HG03378 (cell line): ENCODE measurements around the gene FAM184A.

ENCODE experiments used
- ATAC-seq: cut with Tn5 transposase; IDR thresholded peaks from one replicate; pipeline ENCODE4 v1.9.1; 2021; ENCODE audit warnings: mild to moderate bottlenecking, moderate library complexity; ENCODE audit not compliant: unreplicated experiment

The FAM184A gene

DNA sequence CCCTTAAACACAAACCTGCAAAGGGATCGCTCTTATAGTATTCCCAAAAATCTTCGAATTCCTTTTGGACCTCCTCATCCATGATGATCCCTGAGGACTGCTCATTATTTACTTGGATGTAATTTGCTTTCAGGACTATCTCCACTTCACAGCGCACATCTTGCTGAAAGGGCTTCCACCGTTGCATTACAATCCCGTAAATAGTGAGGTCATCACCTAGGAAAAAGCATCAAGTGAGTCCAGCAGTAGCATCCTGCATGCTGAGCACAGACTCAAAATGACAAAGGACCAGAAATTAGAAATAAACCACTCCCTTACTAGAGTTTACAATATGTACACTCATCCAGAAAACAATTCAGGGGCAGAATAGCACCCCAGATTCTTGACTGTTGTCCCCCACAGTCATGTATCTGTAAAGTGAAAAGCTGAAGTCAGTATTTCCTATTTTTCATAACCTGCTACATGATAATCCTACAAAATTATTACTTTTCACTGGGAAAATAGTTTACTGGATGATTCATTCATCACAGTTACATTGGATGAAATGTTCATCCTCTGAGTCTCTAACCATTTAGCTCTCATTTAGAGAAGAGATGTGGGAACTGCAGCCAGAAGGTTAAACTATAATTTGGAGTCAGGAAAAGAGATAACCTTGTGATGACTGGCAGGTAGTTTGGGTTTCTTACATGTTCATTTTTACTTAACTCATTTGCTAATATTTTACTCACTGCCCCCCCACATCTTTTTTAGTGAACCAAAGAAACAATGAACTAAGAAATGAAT lies 160.7 kb downstream of the FAM184A start:
- ATAC-seq = no peak

DNA sequence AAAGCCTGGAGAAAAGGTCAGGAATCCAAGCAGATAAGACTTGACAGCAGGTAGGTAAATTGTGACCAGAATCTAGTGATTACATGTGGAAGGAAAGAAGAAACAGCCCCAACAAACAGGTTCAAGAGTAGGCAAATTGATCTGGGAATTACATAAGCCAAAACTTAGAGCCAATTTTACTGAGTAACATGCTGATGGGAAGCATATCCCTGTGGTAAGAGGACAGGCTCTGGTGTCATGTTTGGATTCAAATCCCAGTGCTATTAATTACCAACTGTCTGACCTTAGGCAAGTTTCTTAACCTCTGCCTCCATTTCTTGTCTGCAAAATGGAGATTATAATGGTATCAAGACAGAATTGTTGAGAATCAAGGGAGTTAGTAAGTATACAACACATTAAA lies 163.9 kb downstream of the FAM184A start:
- no peak for ATAC-seq

DNA sequence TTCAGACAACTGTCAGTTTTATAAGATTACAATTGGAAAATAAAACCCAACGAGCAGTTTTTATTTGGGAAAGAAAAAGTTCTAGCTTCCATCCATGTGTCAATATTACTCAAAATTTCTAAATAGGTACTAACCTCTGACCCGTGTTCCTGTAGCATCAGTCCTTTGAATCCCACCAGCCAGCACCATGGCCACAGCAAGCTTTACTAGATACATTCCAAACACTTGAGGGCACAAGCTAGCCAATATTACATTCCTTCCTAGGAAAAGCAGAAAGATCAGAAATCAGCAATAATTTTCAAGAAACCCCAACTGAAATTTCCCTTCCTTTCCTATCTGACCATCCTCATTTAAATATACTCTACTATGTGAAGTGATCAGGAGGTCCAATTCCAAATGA lies 165.3 kb downstream of the FAM184A start:
- ATAC-seq = no peak

DNA sequence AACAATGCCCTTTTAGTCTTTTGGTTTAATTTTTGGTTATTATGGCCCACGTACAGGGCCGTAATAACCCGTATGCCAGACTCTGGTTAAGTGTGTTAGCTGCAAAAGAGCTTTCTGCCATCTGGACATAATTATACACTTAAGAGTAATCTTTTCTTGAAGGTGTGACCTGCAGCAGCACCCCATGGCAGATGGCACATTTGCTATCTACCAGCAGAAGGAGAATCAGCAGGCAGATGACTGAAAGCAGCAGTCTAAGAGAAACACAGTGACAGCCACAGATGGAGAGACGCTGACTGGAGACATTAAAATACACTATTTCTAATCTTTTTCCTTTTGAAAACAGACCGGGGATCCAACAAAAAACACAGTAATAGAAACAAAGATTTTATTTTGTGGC lies 165.8 kb downstream of the FAM184A start:
- no peak for ATAC-seq
